ENCODE results near the gene MAP3K21. TPM values are rescaled to one million over a fixed set of nuclear protein-coding genes. Genes with fewer than 3 reads are reported as not detected.

Gene MAP3K21
- 10 to 100 TPM in 1 of 2 donors, 1 to 10 TPM in 1; 4.7 to 76.1 TPM for total RNA-seq

DNA sequence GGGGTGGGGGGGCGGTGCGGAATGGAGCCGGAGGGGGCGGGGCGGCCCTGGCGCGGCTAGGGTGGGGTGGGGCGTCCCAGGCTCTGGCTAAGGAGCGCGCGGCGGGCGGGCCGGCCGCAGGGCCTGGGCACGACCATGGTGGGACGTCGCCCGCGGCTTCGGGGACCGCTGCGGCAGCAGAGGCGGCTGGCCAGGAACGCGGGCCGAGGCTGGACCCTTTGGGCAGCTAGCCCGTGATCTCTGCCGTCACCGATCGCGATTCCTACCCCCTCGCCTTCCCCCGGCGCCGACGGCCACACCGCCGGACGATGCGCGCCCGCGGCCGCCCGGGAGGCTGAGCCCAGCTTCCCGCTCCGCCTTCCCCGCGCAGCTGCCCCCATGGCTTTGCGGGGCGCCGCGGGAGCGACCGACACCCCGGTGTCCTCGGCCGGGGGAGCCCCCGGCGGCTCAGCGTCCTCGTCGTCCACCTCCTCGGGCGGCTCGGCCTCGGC, at the start of gene MAP3K21:
TSS of gene MAP3K21 (plus strand) at position 74 of the 491 bp plus-strand sequence. CDS start at position 379, 305 bp downstream.
- under 1% methylated on average over 22 of the region's 68 CpGs for WGBS
- Histone ChIP-seq H3K4me1 (replicated peaks) (no peaks in the 10 kb centered on the region), H3K9me3 (no peaks in the 10 kb centered on the region), H3K27ac (peak within 1 kb of the TSS; percentile 75 to 76), H3K4me3 (peak within 1 kb of the TSS; percentile 50 to 61), H3K27me3 (replicated peaks; ENCODE audit: insufficient read depth) (no peaks in the 10 kb centered on the region), H3K36me3 (no peaks in the 10 kb centered on the region)
- no peak for DNase-seq (ENCODE audit: low spot score)
- intact Hi-C loops (cut with DNase I) = no loop called here
- TF ChIP-seq POLR2A (IDR thresholded peaks at IDR 0.05) (peak; percentile 81), POLR2AphosphoS5 (IDR thresholded peaks at IDR 0.05) (no peak)

- TF ChIP-seq POLR2AphosphoS5 (IDR thresholded peaks at IDR 0.05) (no peak), POLR2A (IDR thresholded peaks at IDR 0.05) (no peak), CTCF (IDR thresholded peaks at IDR 0.05) (no peak)
- no peaks in the 10 kb centered on the region for H3K36me3 ChIP-seq
- DNase-seq (ENCODE audit: low spot score) = no peak
- no peak overlapping the region for H3K27ac ChIP-seq
- intact Hi-C loops (cut with DNase I) = no loop called here
- H3K27me3 ChIP-seq (replicated peaks; ENCODE audit: insufficient read depth) = no peaks in the 10 kb centered on the region
- 95% methylated on average over 1 of the region's 1 CpG for WGBS
- no peaks in the 10 kb centered on the region for H3K4me1 ChIP-seq (replicated peaks)
- no peak overlapping the region for H3K4me3 ChIP-seq
- H3K9me3 ChIP-seq = no peaks in the 10 kb centered on the region
These were observed 48.9 kb upstream of the MAP3K21 start for GRCh38 chr1:233278631-233279030.

DNA sequence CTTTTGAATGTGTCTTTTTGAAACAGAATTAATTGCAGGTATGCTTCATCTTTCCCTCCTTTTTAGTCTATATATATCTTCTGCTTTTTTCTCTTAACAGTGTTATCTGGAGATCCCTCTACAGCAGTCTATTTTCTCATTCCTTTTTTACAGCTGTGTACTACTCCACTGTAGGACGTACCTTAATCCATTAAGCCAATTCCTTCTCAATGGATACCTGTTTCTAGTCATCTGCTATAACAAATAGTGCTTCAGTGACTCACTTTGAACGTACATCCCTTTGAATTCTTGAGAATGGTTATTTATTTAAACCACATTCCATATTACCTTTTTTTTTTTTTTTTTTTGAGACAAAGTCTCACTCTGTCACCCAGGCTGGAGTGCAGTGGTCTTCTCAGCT, 47.6 kb upstream of the MAP3K21 start:
- Histone ChIP-seq H3K36me3 (no peaks in the 10 kb centered on the region), H3K27ac (no peak overlapping the region), H3K4me3 (no peak overlapping the region), H3K27me3 (replicated peaks; ENCODE audit: insufficient read depth) (no peaks in the 10 kb centered on the region), H3K4me1 (replicated peaks) (no peaks in the 10 kb centered on the region), H3K9me3 (no peaks in the 10 kb centered on the region)
- TF ChIP-seq POLR2AphosphoS5 (IDR thresholded peaks at IDR 0.05) (no peak), POLR2A (IDR thresholded peaks at IDR 0.05) (no peak), CTCF (IDR thresholded peaks at IDR 0.05) (no peak)
- DNase-seq (ENCODE audit: low spot score) = no peak
- 95% methylated on average over 2 of the region's 2 CpGs for WGBS
- intact Hi-C loops (cut with DNase I) = no loop called here

- Histone ChIP-seq H3K9me3 (no peaks in the 10 kb centered on the region), H3K27ac (no peak overlapping the region), H3K4me1 (replicated peaks) (no peaks in the 10 kb centered on the region), H3K27me3 (replicated peaks; ENCODE audit: insufficient read depth) (no peaks in the 10 kb centered on the region), H3K36me3 (no peaks in the 10 kb centered on the region), H3K4me3 (no peak overlapping the region)
- intact Hi-C loops (cut with DNase I) = no loop called here
- 82% methylated on average over 8 of the region's 8 CpGs for WGBS
- DNase-seq (ENCODE audit: low spot score) = no peak
- TF ChIP-seq POLR2AphosphoS5 (IDR thresholded peaks at IDR 0.05) (no peak), CTCF (IDR thresholded peaks at IDR 0.05) (no peak), POLR2A (IDR thresholded peaks at IDR 0.05) (no peak)
These were observed 45.6 kb upstream of the MAP3K21 start for GRCh38 chr1:233281711-233282581.

DNA sequence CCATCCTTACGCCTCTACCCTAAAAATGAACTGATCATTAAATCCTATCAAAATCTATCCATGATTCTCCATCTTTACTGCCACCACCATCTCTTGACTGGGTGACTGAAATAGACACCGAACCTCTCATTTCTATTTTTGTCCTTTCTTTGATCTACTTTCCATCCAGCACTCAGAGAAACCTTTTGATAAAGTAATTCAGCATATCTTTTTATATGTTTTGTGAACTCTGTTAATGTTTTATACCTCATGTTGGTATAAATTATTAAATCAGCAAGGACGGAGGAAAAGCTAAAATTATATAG, 45.0 kb upstream of the MAP3K21 start:
- WGBS = 96% methylated on average over 3 of the region's 3 CpGs

More for the DNA sequence above, 45.0 kb upstream of the MAP3K21 start:
- DNase-seq (ENCODE audit: low spot score) = no peak
- TF ChIP-seq POLR2AphosphoS5 (IDR thresholded peaks at IDR 0.05) (no peak), POLR2A (IDR thresholded peaks at IDR 0.05) (no peak), CTCF (IDR thresholded peaks at IDR 0.05) (no peak)
- Histone ChIP-seq H3K27ac (no peak overlapping the region), H3K4me3 (no peak overlapping the region), H3K36me3 (no peaks in the 10 kb centered on the region), H3K9me3 (no peaks in the 10 kb centered on the region), H3K4me1 (replicated peaks) (no peaks in the 10 kb centered on the region), H3K27me3 (replicated peaks; ENCODE audit: insufficient read depth) (no peaks in the 10 kb centered on the region)
- intact Hi-C loops (cut with DNase I) = no loop called here
